Spleen (tissue), 11 donors: ENCODE results near the gene THBS1. TPM values are rescaled to one million over a fixed set of nuclear protein-coding genes. Genes with fewer than 3 reads are reported as not detected.

Source experiments
- DNase-seq: peaks from one replicate; pipeline ENCODE4 v3.0.0-alpha.2; 2020
- H3K27ac ChIP-seq, 8 donors: fragments of 200-600 bp; sonication (generic) in 7 of 8; 1 replicate in 4 of 8; 2 replicates in 4 of 8; pipeline versions ENCODE4 v1.5.0 to v1.8.0; 2016 to 2021; ENCODE audit warnings: inconsistent platforms in 4 of 8, mild to moderate bottlenecking in 4 of 8, moderate library complexity in 1 of 8
- H3K27me3 ChIP-seq, 7 donors: fragments of 200-600 bp; sonication (generic) in 6 of 7; replicated peaks in 1 of 7; 1 replicate in 4 of 7; 2 replicates in 3 of 7; pipeline versions ENCODE4 v1.5.0 to v1.8.0; 2016 to 2021; ENCODE audit warnings: inconsistent platforms in 3 of 7, mild to moderate bottlenecking in 1 of 7
- H3K36me3 ChIP-seq, 6 donors: fragments of 200-600 bp; sonication (generic) in 5 of 6; 1 replicate in 4 of 6; 2 replicates in 2 of 6; pipeline versions ENCODE4 v1.5.0 to v1.8.0; 2016 to 2021; ENCODE audit warnings: inconsistent platforms in 2 of 6
- H3K4me1 ChIP-seq, 6 donors: fragments of 200-600 bp; sonication (generic) in 5 of 6; 1 replicate in 3 of 6; 2 replicates in 3 of 6; pipeline versions ENCODE4 v1.5.0 to v1.8.0; 2016 to 2021; ENCODE audit warnings: inconsistent platforms in 3 of 6
- H3K4me3 ChIP-seq, 8 donors: fragments of 200-600 bp; sonication (generic) in 7 of 8; 1 replicate in 4 of 8; 2 replicates in 4 of 8; pipeline versions ENCODE4 v1.5.0 to v1.8.0; 2016 to 2021; ENCODE audit warnings: inconsistent platforms in 4 of 8, mild to moderate bottlenecking in 4 of 8, moderate library complexity in 2 of 8
- H3K9me3 ChIP-seq, 8 donors: fragments of 200-600 bp; sonication (generic) in 7 of 8; 1 replicate in 4 of 8; 2 replicates in 4 of 8; pipeline versions ENCODE4 v1.5.0 to v1.8.0; 2016 to 2021; ENCODE audit warnings: inconsistent platforms in 4 of 8
- POLR2A ChIP-seq, 3 donors: fragments of 450-650 bp; IDR thresholded peaks; one replicate each; pipeline ENCODE4 v1.5.1; 2017; ENCODE audit warnings: antibody characterized with exemption in 3 of 3, mild to moderate bottlenecking in 1 of 3
- POLR2AphosphoS5 ChIP-seq, 3 donors: sonication (generic); formaldehyde crosslinking; IDR thresholded peaks; one replicate each; pipeline ENCODE4 v1.5.1; 2017; ENCODE audit warnings: antibody characterized with exemption in 3 of 3
- WGBS, 5 donors: extraction: QIAGEN DNeasy Blood & Tissue Kit in 3 of 5; methylation state at CpG; one replicate each; pipeline versions ENCODE4 v1.1.5 to v1.1.7; 2013 to 2018; 5-methylcytosine and 5-hydroxymethylcytosine counted together
- intact Hi-C: fragments of 100-400 bp; cut with DNase I; formaldehyde crosslinking; loops from one replicate; pipeline ENCODE4 v1.15.0; 2023; ENCODE audit warnings: low total_unique reads
- polyA plus RNA-seq, 3 donors: library from polyadenylated mRNA; stranded (reverse); fragments of 200-250 nt; gene quantifications; one replicate each; pipeline ENCODE4 v1.2.1, GENCODE V29; 2013
- total RNA-seq, 7 donors: library from RNA; depleted of rRNA in 3 of 7; stranded (reverse); fragments of >200 nt in 3 of 7; fragmentation: NEBNext Ultra II Directional in 4 of 7; extraction: Animal tissue kit (Norgen Biotek cat#: 25700) in 4 of 7; gene quantifications; one replicate each; pipeline versions ENCODE4 v1.1.0 to v1.2.1, GENCODE V29; 2016 to 2021
- TF ChIP-seq, protein P1 (sequence below), 11 experiments: fragments of 200-600 bp in 7 of 11; fragments of 450-650 bp in 4 of 11; sonication (generic) in 4 of 11; IDR thresholded peaks in 8 of 11; conservative IDR thresholded peaks in 3 of 11; 1 replicate in 7 of 11; 2 replicates in 4 of 11; pipeline versions ENCODE4 v1.4.0 to v1.8.0; 2016 to 2021; ENCODE audit warnings: antibody characterized with exemption in 11 of 11, inconsistent platforms in 4 of 11, mild to moderate bottlenecking in 1 of 11
- donor health status: healthy with polysubstance abuse.
- donor health status: DM: no; HTN: no; CAD: no; lungs with moderate emphysema.
- donor health status: DM: no; HTN: no; CAD: no.
- donor health status: Bipolar disorder and iron deficiency.
- donor health status: healthy.
- donor health status: DM: no; HTN: no; CAD: no.
- donor health status: DM: yes; HTN: yes; CAD: no.

Gene THBS1
- total and polyA plus RNA-seq, 10 donors: 8.4 to 1,022 (median 271) TPM

DNA sequence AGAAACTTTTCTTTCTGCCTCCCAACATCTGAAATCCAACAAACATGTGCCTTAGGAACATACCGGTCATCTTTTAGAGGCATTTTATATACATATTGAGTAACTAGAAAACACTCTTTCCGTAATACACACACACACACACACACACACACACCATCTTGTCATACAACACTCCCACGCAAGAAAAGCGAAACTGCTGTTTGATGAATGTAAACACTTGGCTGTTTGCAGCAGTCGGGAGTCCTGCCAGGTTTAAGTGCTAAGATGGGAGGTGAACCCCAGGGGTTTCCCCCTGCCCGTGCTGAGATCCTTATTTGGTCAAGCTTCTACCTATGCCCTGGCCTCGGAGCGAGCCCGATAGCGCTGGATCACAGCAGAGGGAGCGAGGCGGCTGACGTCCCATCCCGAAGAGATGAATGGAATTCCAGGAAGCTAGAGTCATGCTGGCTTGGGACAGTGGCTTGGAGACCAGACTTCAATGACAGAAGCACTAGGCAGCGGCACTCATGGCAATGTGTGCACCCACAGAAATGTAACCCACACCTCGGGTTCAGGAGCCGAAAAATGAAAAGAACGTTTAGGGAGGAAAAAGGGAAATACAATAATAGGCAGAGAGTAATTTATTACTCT is 1.3 kb upstream of the THBS1 start:
- WGBS, 5 donors: 39 to 68% (median 48%) methylated on average over 17 to 18 of the region's 18 CpGs
- peak overlapping the region in 7 of 8 donors; percentile 5 to 70 (median 48) for H3K4me3 ChIP-seq
- peak overlapping the region in 7 of 8 donors; percentile 60 to 90 (median 84) for H3K27ac ChIP-seq
- peaks cover 0 to 83% (median 15%) of the 10 kb centered on the region in 7 donors for H3K27me3 ChIP-seq
- H3K36me3 ChIP-seq: peaks cover 0 to 26% (median 4%) of the 10 kb centered on the region in 6 donors
- H3K4me1 ChIP-seq: peaks cover 0 to 54% (median 21%) of the 10 kb centered on the region in 6 donors
- intact Hi-C loops: loop anchor here (10.0 kb wide), 3 partner anchors 175 to 765 kb away; no protein-coding TSS in a partner anchor
- H3K9me3 ChIP-seq: no peaks in the 10 kb centered on the region
- peak in 1 of 3 donors; percentile 58 for TF ChIP-seq POLR2AphosphoS5 (IDR thresholded peaks at IDR 0.05)
- no peak for TF ChIP-seq POLR2A (IDR thresholded peaks at IDR 0.05)
- DNase-seq: no peak

DNA sequence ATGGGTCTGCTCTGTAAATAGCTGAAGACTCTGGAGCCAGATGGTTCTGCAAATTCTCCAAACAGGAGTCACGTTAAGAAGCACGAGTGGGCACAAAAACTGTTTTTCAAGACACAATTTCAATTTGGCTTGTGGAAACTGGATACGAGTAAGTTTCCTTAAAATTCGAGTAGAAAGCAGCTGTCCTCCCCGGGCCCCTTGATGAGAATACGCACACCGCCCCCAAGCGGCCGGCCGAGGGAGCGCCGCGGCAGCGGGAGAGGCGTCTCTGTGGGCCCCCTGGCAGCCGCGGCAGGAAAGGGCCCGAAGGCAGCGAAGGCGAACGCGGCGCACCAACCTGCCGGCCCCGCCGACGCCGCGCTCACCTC is 778 bp upstream of the THBS1 start:
- H3K4me3 ChIP-seq: peak overlapping the region; percentile 39 to 70 (median 46)
- H3K27me3 ChIP-seq: peaks cover 0 to 79% (median 15%) of the 10 kb centered on the region in 7 donors
- TF ChIP-seq, protein P1, sequence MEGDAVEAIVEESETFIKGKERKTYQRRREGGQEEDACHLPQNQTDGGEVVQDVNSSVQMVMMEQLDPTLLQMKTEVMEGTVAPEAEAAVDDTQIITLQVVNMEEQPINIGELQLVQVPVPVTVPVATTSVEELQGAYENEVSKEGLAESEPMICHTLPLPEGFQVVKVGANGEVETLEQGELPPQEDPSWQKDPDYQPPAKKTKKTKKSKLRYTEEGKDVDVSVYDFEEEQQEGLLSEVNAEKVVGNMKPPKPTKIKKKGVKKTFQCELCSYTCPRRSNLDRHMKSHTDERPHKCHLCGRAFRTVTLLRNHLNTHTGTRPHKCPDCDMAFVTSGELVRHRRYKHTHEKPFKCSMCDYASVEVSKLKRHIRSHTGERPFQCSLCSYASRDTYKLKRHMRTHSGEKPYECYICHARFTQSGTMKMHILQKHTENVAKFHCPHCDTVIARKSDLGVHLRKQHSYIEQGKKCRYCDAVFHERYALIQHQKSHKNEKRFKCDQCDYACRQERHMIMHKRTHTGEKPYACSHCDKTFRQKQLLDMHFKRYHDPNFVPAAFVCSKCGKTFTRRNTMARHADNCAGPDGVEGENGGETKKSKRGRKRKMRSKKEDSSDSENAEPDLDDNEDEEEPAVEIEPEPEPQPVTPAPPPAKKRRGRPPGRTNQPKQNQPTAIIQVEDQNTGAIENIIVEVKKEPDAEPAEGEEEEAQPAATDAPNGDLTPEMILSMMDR (IDR thresholded peaks at IDR 0.05 in 8 of 11, conservative IDR thresholded peaks at IDR 0.05 in 3 of 11): peak; percentile 47 to 99 (median 96)
- TF ChIP-seq POLR2AphosphoS5 (IDR thresholded peaks at IDR 0.05): no peak
- TF ChIP-seq POLR2A (IDR thresholded peaks at IDR 0.05): no peak
- peak overlapping the region; percentile 51 to 90 (median 83) for H3K27ac ChIP-seq
- DNase-seq: peak; percentile 95
- peaks cover 0 to 59% (median 23%) of the 10 kb centered on the region in 6 donors for H3K4me1 ChIP-seq
- H3K9me3 ChIP-seq: no peaks in the 10 kb centered on the region
- intact Hi-C loops: loop anchor here (10.0 kb wide), 2 partner anchors 175 to 455 kb away; no protein-coding TSS in a partner anchor
- peaks cover 0 to 31% (median 5%) of the 10 kb centered on the region in 6 donors for H3K36me3 ChIP-seq
- 0 to 1% (median 0%) methylated on average over 15 to 29 of the region's 29 CpGs for WGBS, 5 donors

DNA sequence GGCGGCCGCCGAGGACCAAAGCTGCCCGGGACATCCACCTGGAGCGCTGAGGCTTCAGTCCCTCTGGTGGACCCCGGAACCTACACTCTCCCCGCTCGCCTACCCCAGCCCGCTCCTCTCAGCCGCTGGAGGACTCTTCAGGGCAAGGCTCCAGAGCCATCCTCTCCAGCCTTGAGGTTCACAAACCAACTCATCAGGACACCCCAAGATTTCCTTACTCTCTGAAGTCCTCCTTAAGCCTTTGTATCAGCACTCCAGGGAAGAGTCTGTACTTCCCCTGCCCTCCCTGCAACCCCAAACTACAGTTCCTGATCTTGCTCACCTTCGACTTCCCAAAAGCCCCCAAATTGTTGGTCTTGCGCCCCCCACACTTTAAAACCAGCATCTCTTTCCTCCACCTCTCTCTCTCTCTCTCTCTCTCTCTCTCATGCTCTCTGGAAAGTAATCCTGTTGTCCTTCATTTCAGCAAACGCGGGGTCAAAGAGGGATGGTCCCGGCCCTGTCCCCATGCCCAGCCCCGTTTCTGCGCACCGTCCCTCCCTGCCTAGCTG is 438 bp downstream of the THBS1 start:
- peak in 1 of 3 donors; percentile 5 for TF ChIP-seq POLR2AphosphoS5 (IDR thresholded peaks at IDR 0.05)
- TF ChIP-seq, protein P1 (IDR thresholded peaks at IDR 0.05 in 8 of 11, conservative IDR thresholded peaks at IDR 0.05 in 3 of 11): no peak
- H3K27me3 ChIP-seq: peaks cover 0 to 70% (median 15%) of the 10 kb centered on the region in 7 donors
- no peaks in the 10 kb centered on the region for H3K9me3 ChIP-seq
- 15 to 27% (median 17%) methylated on average over 13 to 18 of the region's 18 CpGs for WGBS, 5 donors
- intact Hi-C loops: loop anchor here (10.0 kb wide), 2 partner anchors 173 to 457 kb away; no protein-coding TSS in a partner anchor
- peaks cover 0 to 43% (median 10%) of the 10 kb centered on the region in 6 donors for H3K36me3 ChIP-seq
- peaks cover 0 to 72% (median 27%) of the 10 kb centered on the region in 6 donors for H3K4me1 ChIP-seq
- peak overlapping the region; percentile 39 to 70 (median 46) for H3K4me3 ChIP-seq
- peak overlapping the region in 7 of 8 donors; percentile 80 to 90 (median 84) for H3K27ac ChIP-seq
- DNase-seq: no peak

DNA sequence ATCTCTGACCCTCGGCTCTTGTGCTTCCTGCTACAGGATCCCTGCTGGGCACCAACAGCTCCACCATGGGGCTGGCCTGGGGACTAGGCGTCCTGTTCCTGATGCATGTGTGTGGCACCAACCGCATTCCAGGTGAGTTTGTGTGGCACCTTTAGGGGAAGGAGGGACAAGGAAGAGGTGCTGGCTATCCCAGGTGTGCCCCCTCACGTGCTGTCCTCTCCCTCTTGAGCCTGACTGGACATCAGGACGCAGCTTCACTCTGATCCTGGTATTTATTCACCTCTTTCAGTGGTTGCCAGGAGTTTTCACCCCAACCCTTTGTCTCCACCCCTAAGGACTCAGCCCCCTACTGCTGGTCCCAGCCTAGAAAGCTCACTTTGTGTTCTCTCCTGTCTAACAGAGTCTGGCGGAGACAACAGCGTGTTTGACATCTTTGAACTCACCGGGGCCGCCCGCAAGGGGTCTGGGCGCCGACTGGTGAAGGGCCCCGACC is 960 bp downstream of the THBS1 start:
- WGBS, 5 donors: 63 to 79% (median 73%) methylated on average over 12 to 13 of the region's 13 CpGs
- peak in 1 of 3 donors; percentile 76 for TF ChIP-seq POLR2AphosphoS5 (IDR thresholded peaks at IDR 0.05)
- TF ChIP-seq POLR2A (IDR thresholded peaks at IDR 0.05): peak in 1 of 3 donors; percentile 14
- TF ChIP-seq, protein P1 (IDR thresholded peaks at IDR 0.05 in 8 of 11, conservative IDR thresholded peaks at IDR 0.05 in 3 of 11): peak in 2 of 11 experiments; percentile 19 to 20
- peak overlapping the region; percentile 39 to 70 (median 46) for H3K4me3 ChIP-seq
- peaks cover 0 to 77% (median 28%) of the 10 kb centered on the region in 6 donors for H3K4me1 ChIP-seq
- intact Hi-C loops: loop anchor here (10.0 kb wide), 2 partner anchors 173 to 457 kb away; no protein-coding TSS in a partner anchor
- peaks cover 0 to 48% (median 10%) of the 10 kb centered on the region in 6 donors for H3K36me3 ChIP-seq
- no peaks in the 10 kb centered on the region for H3K9me3 ChIP-seq
- DNase-seq: peak; percentile 77
- peaks cover 0 to 65% (median 15%) of the 10 kb centered on the region in 7 donors for H3K27me3 ChIP-seq
- H3K27ac ChIP-seq: peak overlapping the region; percentile 29 to 90 (median 83)
